LNCAP (cell line): Measurements from ENCODE around the gene GALNT18.
"Not testable (repeated sequence)": the region's sequence is repeated elsewhere in the genome, so short reads cannot be mapped to it uniquely, and the experiment has no call there.

Source experiments
- CTCF ChIP-seq: fragments of 450-650 bp; IDR thresholded peaks from 2 replicates; pipeline ENCODE4 v1.5.1; 2017; ENCODE audit warnings: mild to moderate bottlenecking

Gene GALNT18

DNA sequence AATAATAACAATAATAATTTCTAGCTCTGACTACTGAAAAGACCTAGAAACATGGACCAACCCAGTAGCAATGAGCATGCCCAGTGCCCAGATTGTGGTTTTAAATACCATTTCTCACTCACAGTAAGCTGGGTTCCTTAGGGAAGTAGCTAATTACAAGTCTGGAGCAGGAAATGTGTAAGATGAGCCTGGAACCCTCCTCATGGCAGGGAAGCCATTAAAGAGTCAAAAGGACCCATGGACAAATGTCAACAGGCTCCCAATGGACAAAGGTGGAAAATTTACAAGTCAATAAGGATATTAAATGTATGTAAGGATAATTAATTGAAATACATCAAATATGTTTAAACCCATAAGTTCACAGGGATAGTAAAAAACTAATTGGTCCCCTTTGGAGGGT lies 258.1 kb downstream of the GALNT18 start:
- no peak for TF ChIP-seq CTCF

DNA sequence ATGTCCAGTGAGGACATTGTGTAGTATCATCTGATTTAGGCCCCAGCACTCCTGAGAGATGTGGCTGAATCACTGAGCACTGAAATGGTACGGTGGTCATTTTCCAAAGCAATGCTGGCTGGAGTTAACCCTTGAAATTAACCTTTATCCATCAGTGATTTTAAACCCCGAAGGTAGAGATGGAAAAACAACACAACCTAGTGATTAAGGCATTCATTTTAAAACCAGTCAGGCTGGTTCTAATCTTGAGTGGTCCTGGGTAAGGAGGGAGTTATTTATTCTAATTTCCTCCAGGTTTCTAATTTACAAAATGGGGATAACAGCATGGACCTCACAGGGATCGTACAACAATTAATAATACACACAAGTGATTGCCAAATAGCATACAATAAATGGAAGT lies 262.2 kb downstream of the GALNT18 start:
- no peak for TF ChIP-seq CTCF

DNA sequence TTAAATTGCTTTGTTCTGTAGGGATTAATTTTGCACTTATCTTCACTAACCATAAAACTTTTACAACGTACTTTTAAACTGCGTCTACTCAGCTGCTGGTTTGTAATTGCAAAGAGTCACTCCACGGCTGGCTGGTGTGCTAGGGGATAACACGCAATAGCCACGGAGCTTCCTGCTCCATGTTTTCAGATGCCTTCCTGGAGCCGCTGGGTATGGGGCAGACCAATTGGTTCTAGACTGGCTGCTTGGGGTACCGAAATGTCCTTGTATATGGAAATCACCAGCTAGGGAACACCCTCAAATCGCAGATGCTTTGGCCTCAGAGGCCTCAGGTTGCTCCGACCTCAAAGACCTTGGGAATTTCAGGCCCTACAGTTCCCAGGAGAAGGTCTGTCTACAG lies 265.0 kb downstream of the GALNT18 start:
- TF ChIP-seq CTCF: no peak

DNA sequence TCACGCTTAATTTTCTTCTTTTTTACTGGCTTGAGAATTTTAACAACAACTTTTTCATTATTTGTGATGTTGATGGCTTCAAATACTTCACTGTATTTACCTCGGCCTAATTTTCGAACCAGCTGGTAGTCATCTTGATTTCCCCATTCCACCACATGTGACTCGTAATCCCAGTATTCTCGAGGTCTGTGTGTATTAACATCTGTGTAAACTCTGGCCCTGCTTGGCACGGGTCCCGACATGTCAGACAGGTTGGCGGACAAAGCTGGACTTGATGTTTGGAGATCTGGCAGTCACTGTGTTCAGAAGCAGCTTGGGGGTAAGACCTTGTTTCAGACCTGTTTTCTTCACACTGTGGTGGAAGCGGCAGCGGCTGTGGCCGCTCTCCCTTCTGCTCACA lies 268.9 kb downstream of the GALNT18 start, which contains the start of gene CSNK2A3:
Gene CSNK2A3 (minus strand): TSS at position 373 of the 400 bp plus-strand sequence. CDS start 131 bp downstream, at position 242.
- TF ChIP-seq CTCF: not testable (repeated sequence)

GRCh38 chr11:11351042-11351586 lies 270.7 kb downstream of the GALNT18 start:
- TF ChIP-seq CTCF: no peak

- TF ChIP-seq CTCF: no peak
Observed at GRCh38 chr11:11349870-11350337, 271.9 kb downstream of the GALNT18 start.

DNA sequence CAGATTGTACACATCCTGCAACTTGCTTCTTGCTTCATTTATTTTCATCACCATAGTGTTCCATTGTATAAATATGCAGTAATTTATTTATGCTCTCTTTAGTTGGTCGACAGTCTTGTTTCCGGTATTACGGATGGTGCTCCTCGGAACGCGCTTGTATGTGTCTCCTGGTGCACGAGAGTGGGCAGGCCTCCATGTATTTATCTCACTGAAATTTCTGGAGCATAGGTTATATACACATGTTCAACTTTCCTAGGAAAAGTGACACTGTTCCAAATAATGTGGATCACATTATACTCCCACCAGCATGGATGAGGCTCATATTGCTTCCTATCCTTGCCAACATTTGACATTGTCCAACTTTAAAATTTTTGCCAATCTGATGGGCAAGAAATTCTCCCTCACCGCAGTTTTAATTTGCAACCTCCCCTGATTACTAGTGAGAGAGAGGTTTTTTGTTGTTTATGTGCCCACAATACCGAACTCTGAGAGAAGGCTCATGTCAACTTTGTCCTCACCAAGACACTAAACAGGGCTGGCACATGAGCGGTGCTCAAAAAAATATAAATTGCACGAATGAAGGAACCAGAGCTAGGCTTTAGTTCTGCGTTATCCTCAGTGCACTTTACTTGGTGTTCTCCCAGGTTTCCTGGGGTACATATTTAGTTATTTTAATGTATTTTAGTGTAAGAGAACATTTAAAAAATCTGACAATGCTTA lies 272.5 kb downstream of the GALNT18 start:
- TF ChIP-seq CTCF: no peak
